Measurements from ENCODE around the gene TNFSF13B. TPM values are rescaled to one million over a fixed set of nuclear protein-coding genes. Genes with fewer than 3 reads are reported as not detected.

TNFSF13B gene
- total and polyA plus RNA-seq, 10 of the 15 experiments (the other 5 are each of a cell fraction or from before 2014, with no cell fraction given): 11.0 to 64.2 (median 17.0) TPM

DNA sequence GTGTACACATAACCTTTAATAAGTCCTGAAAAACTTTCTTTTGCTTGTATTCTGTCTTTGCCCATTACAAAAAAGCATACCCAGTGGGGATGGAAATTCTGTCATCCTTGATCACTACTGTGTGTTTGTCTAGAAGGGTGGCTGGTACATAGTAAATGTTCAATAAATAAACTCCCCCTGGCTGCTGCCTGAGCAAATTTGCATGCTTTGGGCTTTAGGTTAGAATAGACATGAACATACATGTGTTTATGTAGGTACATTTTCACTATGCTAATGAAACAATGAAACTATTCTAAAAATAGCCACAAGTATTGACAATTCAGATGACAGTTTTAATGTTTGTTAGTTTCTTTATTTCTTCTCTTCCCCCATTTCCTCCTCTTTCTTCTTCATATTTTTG lies 36.1 kb downstream of the TNFSF13B start:
- Histone ChIP-seq H3K4me1 (ENCODE audit: control insufficient read depth, insufficient read depth, low read length) (no peaks in the 10 kb centered on the region), H3K36me3 (ENCODE audit: control insufficient read depth in 2 of 2, insufficient read depth in 2 of 2, low read length in 1 of 2) (no peaks in the 10 kb centered on the region; a peak in 1 of 4 replicates), H3K4me2 (ENCODE audit: control insufficient read depth, insufficient read depth) (no peak overlapping the region), H3K79me2 (ENCODE audit: control insufficient read depth, insufficient read depth, low read length) (no peaks in the 10 kb centered on the region), H3K27ac (ENCODE audit: control insufficient read depth, insufficient read depth) (no peak overlapping the region), H3K9me3 (replicated peaks; ENCODE audit: control insufficient read depth, insufficient read depth, low read length) (no peaks in the 10 kb centered on the region; the same call in 2 of the 3 replicates), H4K20me1 (ENCODE audit: control insufficient read depth, insufficient read depth) (no peaks in the 10 kb centered on the region), H3K27me3 (replicated peaks in 1 of 2; ENCODE audit: control insufficient read depth in 2 of 2, insufficient read depth in 2 of 2, low read length in 1 of 2) (no peaks in the 10 kb centered on the region), H3K9ac (ENCODE audit: control insufficient read depth, insufficient read depth, low read length) (no peak overlapping the region), H2AFZ (ENCODE audit: control insufficient read depth, low read depth, low read length) (no peak overlapping the region), H3K4me3 (no peak overlapping the region)
- SMC1A ChIA-PET (ENCODE audit: uncharacterized antibody, unreplicated experiment): no interaction called here
- in situ Hi-C loops (cut with MboI): no loop called here
- POLR2A ChIA-PET: no interaction called here
- DNase-seq (ENCODE audit: low read depth, low spot score) (no peak), ATAC-seq (peak; percentile 65), FAIRE-seq (no peak)
- TF ChIP-seq SMAD5 (IDR thresholded peaks at IDR 0.05; ENCODE audit: low read depth): no peak
- TF ChIP-seq, protein P1, sequence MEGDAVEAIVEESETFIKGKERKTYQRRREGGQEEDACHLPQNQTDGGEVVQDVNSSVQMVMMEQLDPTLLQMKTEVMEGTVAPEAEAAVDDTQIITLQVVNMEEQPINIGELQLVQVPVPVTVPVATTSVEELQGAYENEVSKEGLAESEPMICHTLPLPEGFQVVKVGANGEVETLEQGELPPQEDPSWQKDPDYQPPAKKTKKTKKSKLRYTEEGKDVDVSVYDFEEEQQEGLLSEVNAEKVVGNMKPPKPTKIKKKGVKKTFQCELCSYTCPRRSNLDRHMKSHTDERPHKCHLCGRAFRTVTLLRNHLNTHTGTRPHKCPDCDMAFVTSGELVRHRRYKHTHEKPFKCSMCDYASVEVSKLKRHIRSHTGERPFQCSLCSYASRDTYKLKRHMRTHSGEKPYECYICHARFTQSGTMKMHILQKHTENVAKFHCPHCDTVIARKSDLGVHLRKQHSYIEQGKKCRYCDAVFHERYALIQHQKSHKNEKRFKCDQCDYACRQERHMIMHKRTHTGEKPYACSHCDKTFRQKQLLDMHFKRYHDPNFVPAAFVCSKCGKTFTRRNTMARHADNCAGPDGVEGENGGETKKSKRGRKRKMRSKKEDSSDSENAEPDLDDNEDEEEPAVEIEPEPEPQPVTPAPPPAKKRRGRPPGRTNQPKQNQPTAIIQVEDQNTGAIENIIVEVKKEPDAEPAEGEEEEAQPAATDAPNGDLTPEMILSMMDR (IDR thresholded peaks at IDR 0.05 in 2 of 3, conservative IDR thresholded peaks at IDR 0.05 in 1 of 3; ENCODE audit: control insufficient read depth in 2 of 3, extremely low read depth in 1 of 3, insufficient read depth in 1 of 3, low read depth in 3 of 3, low read length in 3 of 3): no peak
- no peak for TF ChIP-seq ZBED1 (IDR thresholded peaks at IDR 0.05; ENCODE audit: borderline replicate concordance)
- TF ChIP-seq TCF7 (IDR thresholded peaks at IDR 0.05; ENCODE audit: borderline replicate concordance): no peak
- no peak for TF ChIP-seq POLR2AphosphoS2 (IDR thresholded peaks at IDR 0.05; ENCODE audit: low read depth, low read length)
- TF ChIP-seq EED (IDR thresholded peaks at IDR 0.05; ENCODE audit: low read depth): no peak
- no peak for TF ChIP-seq CREB1 (IDR thresholded peaks at IDR 0.05; ENCODE audit: low read depth)
- TF ChIP-seq, protein P2, sequence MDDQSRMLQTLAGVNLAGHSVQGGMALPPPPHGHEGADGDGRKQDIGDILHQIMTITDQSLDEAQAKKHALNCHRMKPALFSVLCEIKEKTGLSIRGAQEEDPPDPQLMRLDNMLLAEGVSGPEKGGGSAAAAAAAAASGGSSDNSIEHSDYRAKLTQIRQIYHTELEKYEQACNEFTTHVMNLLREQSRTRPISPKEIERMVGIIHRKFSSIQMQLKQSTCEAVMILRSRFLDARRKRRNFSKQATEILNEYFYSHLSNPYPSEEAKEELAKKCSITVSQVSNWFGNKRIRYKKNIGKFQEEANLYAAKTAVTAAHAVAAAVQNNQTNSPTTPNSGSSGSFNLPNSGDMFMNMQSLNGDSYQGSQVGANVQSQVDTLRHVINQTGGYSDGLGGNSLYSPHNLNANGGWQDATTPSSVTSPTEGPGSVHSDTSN (IDR thresholded peaks at IDR 0.05; ENCODE audit: insufficient replicate concordance, low read depth, low read length): no peak
- no peak for TF ChIP-seq MEF2A (IDR thresholded peaks at IDR 0.05; ENCODE audit: insufficient read depth, low read depth, low read length)
- TF ChIP-seq HDAC6 (IDR thresholded peaks at IDR 0.05; ENCODE audit: unreplicated experiment): no peak
- no peak for TF ChIP-seq EGR1 (IDR thresholded peaks at IDR 0.05; ENCODE audit: borderline replicate concordance in 1 of 2, low read depth in 2 of 2, low read length in 2 of 2)
- TF ChIP-seq STAT1 (conservative IDR thresholded peaks at IDR 0.05): no peak
- no peak for TF ChIP-seq EZH2 (IDR thresholded peaks at IDR 0.05; ENCODE audit: borderline replicate concordance, control insufficient read depth, low read depth, low read length)
- no peak for TF ChIP-seq BHLHE40 (IDR thresholded peaks at IDR 0.05; ENCODE audit: borderline replicate concordance in 1 of 2, low read depth in 2 of 2, low read length in 1 of 2)
- TF ChIP-seq FOS (IDR thresholded peaks at IDR 0.05; ENCODE audit: borderline replicate concordance, extremely low read depth, insufficient read length): no peak
- no peak for TF ChIP-seq ZNF217 (IDR thresholded peaks at IDR 0.05)
- CTCF ChIA-PET: no interaction called here
- RAD21 ChIA-PET (ENCODE audit: unreplicated experiment): no interaction called here
- intact Hi-C loops (cut with micrococcal nuclease; ENCODE audit: unreplicated experiment): no loop called here
- no TSS peak for BruUV-seq (replicated peaks)

All from GM12878 (cell line).